ENCODE measurements around the gene SRC.

The SRC gene

GRCh38 chr20:37430778-37431460 lies 85.0 kb downstream of the SRC start:
- ATAC-seq = no peak
- no peak overlapping the region for H3K4me3 Mint-ChIP-seq
- H3K27me3 Mint-ChIP-seq = no peaks in the 10 kb centered on the region

GRCh38 chr20:37431786-37432185 lies 85.8 kb downstream of the SRC start:
- Mint-ChIP-seq H3K27ac (no peak overlapping the region), H3K4me1 (no peaks in the 10 kb centered on the region), H3K36me3 (no peaks in the 10 kb centered on the region), H3K9me3 (no peaks in the 10 kb centered on the region), H3K27me3 (no peaks in the 10 kb centered on the region), H3K4me3 (no peak overlapping the region)
- ATAC-seq = no peak

More at GRCh38 chr20:37430778-37431460, 85.0 kb downstream of the SRC start:
- Mint-ChIP-seq H3K36me3 (no peaks in the 10 kb centered on the region), H3K4me1 (no peaks in the 10 kb centered on the region), H3K9me3 (no peaks in the 10 kb centered on the region), H3K27ac (no peak overlapping the region)

GRCh38 chr20:37432606-37433005 lies 86.7 kb downstream of the SRC start:
- Mint-ChIP-seq H3K4me1 (no peaks in the 10 kb centered on the region), H3K36me3 (no peaks in the 10 kb centered on the region), H3K27me3 (no peaks in the 10 kb centered on the region), H3K9me3 (no peaks in the 10 kb centered on the region), H3K27ac (no peak overlapping the region), H3K4me3 (no peak overlapping the region)
- ATAC-seq = no peak

GRCh38 chr20:37435607-37436006 lies 89.7 kb downstream of the SRC start:
- Mint-ChIP-seq H3K36me3 (no peaks in the 10 kb centered on the region), H3K27ac (no peak overlapping the region), H3K9me3 (no peaks in the 10 kb centered on the region), H3K4me3 (no peak overlapping the region), H3K27me3 (peaks cover 22% of the 10 kb centered on the region), H3K4me1 (peaks cover 4% of the 10 kb centered on the region)
- ATAC-seq = no peak

GRCh38 chr20:37436527-37437186 lies 90.7 kb downstream of the SRC start:
- no peak overlapping the region for H3K27ac Mint-ChIP-seq
- H3K4me3 Mint-ChIP-seq = no peak overlapping the region
- no peak for ATAC-seq
- H3K27me3 Mint-ChIP-seq = peaks cover 22% of the 10 kb centered on the region
- peaks cover 4% of the 10 kb centered on the region for H3K4me1 Mint-ChIP-seq
- no peaks in the 10 kb centered on the region for H3K36me3 Mint-ChIP-seq
- no peaks in the 10 kb centered on the region for H3K9me3 Mint-ChIP-seq

GRCh38 chr20:37437676-37438075 lies 91.7 kb downstream of the SRC start:
- Mint-ChIP-seq H3K4me1 (peaks cover 4% of the 10 kb centered on the region), H3K4me3 (no peak overlapping the region), H3K27ac (no peak overlapping the region), H3K9me3 (no peaks in the 10 kb centered on the region), H3K36me3 (no peaks in the 10 kb centered on the region), H3K27me3 (peaks cover 22% of the 10 kb centered on the region)
- ATAC-seq = no peak

GRCh38 chr20:37438464-37439222 lies 92.7 kb downstream of the SRC start:
- Mint-ChIP-seq H3K4me1 (peaks cover 4% of the 10 kb centered on the region), H3K4me3 (no peak overlapping the region), H3K27ac (no peak overlapping the region), H3K9me3 (no peaks in the 10 kb centered on the region), H3K27me3 (peaks cover 22% of the 10 kb centered on the region), H3K36me3 (no peaks in the 10 kb centered on the region)
- no peak for ATAC-seq

GRCh38 chr20:37439223-37439933 lies 93.4 kb downstream of the SRC start:
- Mint-ChIP-seq H3K4me3 (no peak overlapping the region), H3K9me3 (no peaks in the 10 kb centered on the region), H3K4me1 (peaks cover 4% of the 10 kb centered on the region), H3K36me3 (no peaks in the 10 kb centered on the region), H3K27ac (no peak overlapping the region), H3K27me3 (peaks cover 22% of the 10 kb centered on the region)
- ATAC-seq = no peak

- Mint-ChIP-seq H3K4me1 (peaks cover 4% of the 10 kb centered on the region), H3K4me3 (no peak overlapping the region), H3K27ac (no peak overlapping the region), H3K9me3 (no peaks in the 10 kb centered on the region), H3K36me3 (no peaks in the 10 kb centered on the region), H3K27me3 (peaks cover 22% of the 10 kb centered on the region)
- no peak for ATAC-seq
Measured at GRCh38 chr20:37441023-37441422, 95.1 kb downstream of the SRC start.

- Mint-ChIP-seq H3K4me3 (no peak overlapping the region), H3K27me3 (peaks cover 22% of the 10 kb centered on the region), H3K36me3 (no peaks in the 10 kb centered on the region), H3K9me3 (no peaks in the 10 kb centered on the region), H3K4me1 (peaks cover 4% of the 10 kb centered on the region), H3K27ac (no peak overlapping the region)
- ATAC-seq = no peak
Measured at GRCh38 chr20:37442547-37442946, 96.6 kb downstream of the SRC start.

- no peak overlapping the region for H3K27ac Mint-ChIP-seq
- H3K27me3 Mint-ChIP-seq = peaks cover 22% of the 10 kb centered on the region
- H3K9me3 Mint-ChIP-seq = no peaks in the 10 kb centered on the region
- H3K4me1 Mint-ChIP-seq = peaks cover 4% of the 10 kb centered on the region
- H3K4me3 Mint-ChIP-seq = no peak overlapping the region
- no peaks in the 10 kb centered on the region for H3K36me3 Mint-ChIP-seq
- no peak for ATAC-seq
Measured at GRCh38 chr20:37442986-37443385, 97.0 kb downstream of the SRC start.

GRCh38 chr20:37443596-37443995 lies 97.7 kb downstream of the SRC start:
- Mint-ChIP-seq H3K27ac (no peak overlapping the region), H3K36me3 (no peaks in the 10 kb centered on the region), H3K4me3 (no peak overlapping the region), H3K9me3 (no peaks in the 10 kb centered on the region), H3K27me3 (peaks cover 19% of the 10 kb centered on the region), H3K4me1 (peaks cover 4% of the 10 kb centered on the region)
- ATAC-seq = no peak

GRCh38 chr20:37445041-37445440 lies 99.1 kb downstream of the SRC start:
- Mint-ChIP-seq H3K36me3 (no peaks in the 10 kb centered on the region), H3K4me1 (no peaks in the 10 kb centered on the region), H3K27ac (no peak overlapping the region), H3K4me3 (no peak overlapping the region), H3K27me3 (peaks cover 4% of the 10 kb centered on the region), H3K9me3 (no peaks in the 10 kb centered on the region)
- no peak for ATAC-seq

GRCh38 chr20:37446286-37447032 lies 100.5 kb downstream of the SRC start:
- Mint-ChIP-seq H3K4me1 (no peaks in the 10 kb centered on the region), H3K4me3 (no peak overlapping the region), H3K36me3 (no peaks in the 10 kb centered on the region), H3K27me3 (no peaks in the 10 kb centered on the region), H3K9me3 (no peaks in the 10 kb centered on the region), H3K27ac (no peak overlapping the region)
- ATAC-seq = no peak

- no peak for ATAC-seq
- no peak overlapping the region for H3K27ac Mint-ChIP-seq
- no peaks in the 10 kb centered on the region for H3K27me3 Mint-ChIP-seq
Measured at GRCh38 chr20:37447688-37448087, 101.7 kb downstream of the SRC start.

More at GRCh38 chr20:37447688-37448087, 101.7 kb downstream of the SRC start:
- Mint-ChIP-seq H3K4me1 (no peaks in the 10 kb centered on the region), H3K4me3 (no peak overlapping the region), H3K36me3 (no peaks in the 10 kb centered on the region), H3K9me3 (no peaks in the 10 kb centered on the region)

Measured in stimulated activated memory B cell treated with anti-CD40 and anti-IgM and Interleukin-4, amounts not matched to agents 10 μg/mL and 1 μg/mL and 100 μg/mL, for 72 hours (primary cell).